Breast epithelium (tissue), 3 donors: ENCODE data around the gene KLK7.

Experiments used
- CTCF ChIP-seq, 3 donors: fragments of 450-650 bp; IDR thresholded peaks; one replicate each; pipeline ENCODE4 v1.5.1; 2016 to 2017; ENCODE audit warnings: antibody characterized with exemption in 3 of 3, mild to moderate bottlenecking in 3 of 3, moderate library complexity in 3 of 3
- POLR2AphosphoS5 ChIP-seq, 3 donors: sonication (generic); formaldehyde crosslinking; IDR thresholded peaks; one replicate each; pipeline ENCODE4 v1.6.1; 2017; ENCODE audit warnings: antibody characterized with exemption in 3 of 3

GRCh38 chr19:50944795-50945194 lies 38.9 kb downstream of the KLK7 start:
- TF ChIP-seq CTCF (IDR thresholded peaks at IDR 0.05) (no peak), POLR2AphosphoS5 (IDR thresholded peaks at IDR 0.05) (no peak)
